SU-DHL-6 (cell line): ENCODE results near the gene PRSS58.

Experiments used
- CTCF ChIP-seq: fragments of 200-600 bp; sonication (generic); IDR thresholded peaks from one replicate; pipeline ENCODE4 v1.5.1; 2017; ENCODE audit warnings: antibody characterized with exemption, mild to moderate bottlenecking, low read length, moderate library complexity; ENCODE audit not compliant: insufficient read depth, poor library complexity, severe bottlenecking
- EZH2phosphoT487 ChIP-seq: fragments of 200-600 bp; sonication (generic), shearing (Covaris generic); conservative IDR thresholded peaks from 2 replicates; pipeline ENCODE4 v1.6.1; 2018; ENCODE audit warnings: mild to moderate bottlenecking, antibody characterized with exemption, low read length, moderate library complexity, mixed read lengths

DNA sequence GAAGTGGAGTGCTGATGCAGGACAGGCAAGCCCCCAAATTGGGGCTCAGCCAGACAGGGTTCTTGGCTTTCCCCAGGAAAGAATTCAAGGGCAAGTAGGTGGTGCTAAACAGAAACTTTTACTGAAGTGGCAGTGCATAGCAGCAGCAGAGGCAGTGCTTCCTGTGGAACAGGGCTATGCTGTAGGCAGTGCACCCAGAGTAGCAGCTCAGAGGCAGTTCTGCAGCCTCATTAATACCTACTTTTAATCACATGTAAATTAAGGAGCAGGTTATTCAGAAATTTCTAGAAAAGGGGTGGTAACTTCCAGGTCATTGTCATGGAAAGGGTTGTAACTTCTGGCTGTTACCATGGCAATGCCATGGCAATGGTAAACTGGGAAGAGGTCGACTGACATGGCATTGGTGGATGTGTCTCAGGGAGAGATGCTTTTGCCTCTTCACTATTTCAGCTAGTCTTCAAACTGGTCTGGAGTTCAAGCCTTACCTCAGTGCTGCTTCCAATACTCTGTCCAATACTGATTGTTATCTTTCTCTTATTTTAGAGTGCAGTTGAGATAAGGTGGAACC lies 29.2 kb downstream of the PRSS58 start:
- TF ChIP-seq EZH2phosphoT487 (no peak), CTCF (no peak)
